IPS-11a (cell line): ENCODE data around the gene ZFX.

Source experiments
- H3K4me3 ChIP-seq: one replicate; pipeline ENCODE4 v1.5.1; 2013; ENCODE audit warnings: low read depth, low read length, control low read depth

The ZFX gene

GRCh38 chrX:24231641-24232179, 82.2 kb downstream of the ZFX start:
- H3K4me3 ChIP-seq, result no peak overlapping the region

- no peak overlapping the region for H3K4me3 ChIP-seq
Measured at GRCh38 chrX:24232796-24233195, 83.3 kb downstream of the ZFX start.

DNA sequence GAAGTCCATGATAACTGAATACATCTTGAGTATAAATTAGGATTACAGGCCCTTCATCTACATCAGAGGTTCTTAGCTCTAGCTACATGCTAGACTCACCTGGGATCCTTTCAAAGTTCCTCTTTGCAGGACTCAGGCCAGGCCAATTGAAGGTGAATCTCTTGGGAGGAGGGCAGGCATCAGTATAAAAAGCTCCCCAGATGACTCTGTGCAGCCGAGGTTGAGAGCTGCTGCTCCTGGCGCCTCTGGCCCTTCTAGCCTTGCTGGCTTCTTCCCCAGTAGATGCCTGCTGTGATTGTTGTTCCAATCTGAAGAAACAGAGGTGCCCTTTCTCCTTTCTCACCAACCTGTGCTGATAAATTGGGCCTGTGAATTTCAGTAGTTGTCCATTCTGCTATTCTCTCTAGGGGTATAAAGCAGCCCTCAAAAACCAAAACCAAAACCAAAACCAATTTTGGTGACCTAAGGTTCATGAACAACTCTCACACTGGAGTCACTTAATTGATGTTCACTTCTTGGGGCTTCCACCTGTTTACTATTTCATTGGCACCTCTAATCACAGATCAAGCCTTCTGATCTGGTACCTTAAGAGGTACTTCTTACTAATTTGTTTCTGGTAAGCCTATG, 85.7 kb downstream of the ZFX start:
- no peak overlapping the region for H3K4me3 ChIP-seq

GRCh38 chrX:24241822-24242648, 92.5 kb downstream of the ZFX start:
- no peak overlapping the region for H3K4me3 ChIP-seq

- H3K4me3 ChIP-seq, result no peak overlapping the region
Measured at GRCh38 chrX:24242649-24243175, 93.2 kb downstream of the ZFX start.

GRCh38 chrX:24243188-24243587, 93.7 kb downstream of the ZFX start:
- no peak overlapping the region for H3K4me3 ChIP-seq

DNA sequence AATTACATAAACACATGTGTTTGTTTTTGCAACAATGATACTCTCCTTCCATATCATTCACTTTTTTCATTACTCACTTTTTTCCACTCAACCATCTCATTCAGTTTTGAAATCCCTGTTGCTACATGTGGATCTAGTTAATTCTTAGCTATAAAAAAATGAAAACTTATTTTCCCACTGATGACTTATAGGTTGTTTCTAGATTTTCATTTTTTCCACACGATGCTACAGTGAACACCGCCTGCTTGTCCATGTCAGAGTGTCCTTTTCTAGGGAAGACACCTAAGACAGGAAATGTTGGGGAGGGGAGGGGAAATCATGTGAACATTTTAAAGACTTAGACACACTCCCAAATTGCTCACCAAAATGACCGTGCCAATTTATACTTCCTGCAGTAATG, 94.2 kb downstream of the ZFX start:
- no peak overlapping the region for H3K4me3 ChIP-seq

GRCh38 chrX:24245202-24245601, 95.7 kb downstream of the ZFX start:
- H3K4me3 ChIP-seq, result no peak overlapping the region

GRCh38 chrX:24248042-24248441, 98.5 kb downstream of the ZFX start:
- H3K4me3 ChIP-seq, result no peak overlapping the region

- H3K4me3 ChIP-seq, result no peak overlapping the region
Measured at GRCh38 chrX:24253030-24253429, 103.5 kb downstream of the ZFX start.

GRCh38 chrX:24253469-24253868, 103.9 kb downstream of the ZFX start:
- H3K4me3 ChIP-seq, result no peak overlapping the region

DNA sequence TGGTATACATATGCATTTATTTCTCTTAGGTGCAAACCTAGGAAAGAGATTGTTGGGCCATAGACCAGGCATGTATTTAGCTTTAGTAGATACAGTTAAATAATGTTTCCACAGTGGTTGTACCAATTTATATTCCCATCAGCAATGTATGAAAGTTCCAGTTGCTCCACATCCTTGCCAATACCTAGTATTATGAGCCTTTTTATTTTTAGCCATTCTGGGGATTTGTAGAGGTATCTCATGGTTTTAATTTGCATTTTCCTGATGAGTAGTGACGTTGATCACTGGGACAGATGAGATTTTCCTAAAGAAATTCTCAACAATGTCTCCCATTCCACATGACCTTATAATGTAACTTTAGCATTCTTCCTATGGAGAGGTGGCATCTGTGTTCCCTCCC, 107.5 kb downstream of the ZFX start:
- no peak overlapping the region for H3K4me3 ChIP-seq

DNA sequence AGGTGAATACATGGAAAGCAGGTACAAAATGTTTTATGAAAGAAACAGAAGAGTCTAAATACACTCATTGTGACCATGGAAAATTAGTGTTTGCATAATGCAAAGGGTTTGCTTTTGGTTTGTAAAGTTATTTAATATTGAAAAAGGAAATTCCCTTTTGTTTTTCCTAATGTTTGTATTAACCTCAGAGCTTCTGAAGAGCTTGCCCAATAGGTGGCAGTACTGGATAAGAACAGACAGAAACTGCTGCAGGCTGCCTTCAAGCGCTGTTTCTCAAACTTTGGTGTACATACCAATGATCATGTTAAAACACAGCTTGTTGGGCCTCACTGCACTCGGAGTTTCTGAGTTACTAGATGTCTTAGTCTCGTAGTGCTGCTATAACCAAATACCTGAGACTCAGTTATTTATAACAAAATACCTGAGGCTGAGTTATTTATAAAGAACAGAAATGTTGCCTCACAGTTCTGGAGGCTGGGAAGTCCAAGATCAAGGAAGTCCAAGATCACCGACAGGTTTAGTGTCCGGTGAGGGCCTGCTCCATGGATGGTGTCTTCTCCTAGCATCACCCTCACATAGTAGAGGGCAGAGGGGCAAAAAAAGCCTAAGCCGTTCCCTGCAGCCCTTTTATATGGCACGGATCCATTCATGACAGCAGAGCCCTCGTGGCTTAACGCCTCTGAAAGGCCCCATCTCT, 110.2 kb downstream of the ZFX start:
- no peak overlapping the region for H3K4me3 ChIP-seq

- no peak overlapping the region for H3K4me3 ChIP-seq
Measured at GRCh38 chrX:24260842-24261550, 111.5 kb downstream of the ZFX start.

- H3K4me3 ChIP-seq, result no peak overlapping the region
Measured at GRCh38 chrX:24262309-24262708, 112.8 kb downstream of the ZFX start.

GRCh38 chrX:24264383-24264782, 114.9 kb downstream of the ZFX start:
- H3K4me3 ChIP-seq, result no peak overlapping the region
